SK-N-SH treated with all-trans-retinoic acid at 6 μM for 48 hours (cell line): ENCODE data around the gene ZMAT3.
"Not testable (repeated sequence)": the region's sequence is repeated elsewhere in the genome, so short reads cannot be mapped to it uniquely, and the experiment has no call there.

Experiments
- ATAC-seq: fragments of 200-7000 bp; cut with Tn5 transposase; 3 replicates; pipeline ENCODE4 v1.9.1; 2020; ENCODE audit warnings: mild to moderate bottlenecking, moderate library complexity
- BACH2 ChIP-seq: fragments of 250-450 bp; sonication (Bioruptor Pico); IDR thresholded peaks from 2 replicates; pipeline ENCODE4 v1.9.0; 2021; ENCODE audit warnings: mild to moderate bottlenecking, borderline replicate concordance
- CSDC2 ChIP-seq: fragments of 250-450 bp; sonication (Bioruptor Pico); IDR thresholded peaks from 2 replicates; pipeline ENCODE4 v1.5.0; 2020; ENCODE audit warnings: mild to moderate bottlenecking, moderate library complexity
- CSRNP3 ChIP-seq: fragments of 250-450 bp; sonication (Bioruptor Pico); IDR thresholded peaks from 2 replicates; pipeline ENCODE4 v1.5.1; 2021; ENCODE audit warnings: mild to moderate bottlenecking, moderate library complexity
- ESRRG ChIP-seq: fragments of 250-450 bp; sonication (Bioruptor Pico); IDR thresholded peaks from 2 replicates; pipeline ENCODE4 v1.6.1; 2021; ENCODE audit warnings: mild to moderate bottlenecking
- GLIS3 ChIP-seq: fragments of 250-450 bp; sonication (Bioruptor Pico); IDR thresholded peaks from 2 replicates; pipeline ENCODE4 v1.5.0; 2020; ENCODE audit warnings: mild to moderate bottlenecking, moderate library complexity
- ISL1 ChIP-seq: fragments of 250-450 bp; sonication (Bioruptor Pico); IDR thresholded peaks from 2 replicates; pipeline ENCODE4 v2.1.2; 2022; ENCODE audit warnings: mild to moderate bottlenecking, moderate library complexity
- OSR1 ChIP-seq: fragments of 250-450 bp; sonication (Bioruptor Pico); IDR thresholded peaks from 2 replicates; pipeline ENCODE4 v1.8.0; 2022; ENCODE audit warnings: moderate library complexity, mild to moderate bottlenecking, inconsistent platforms
- PATZ1 ChIP-seq: fragments of 250-450 bp; sonication (Bioruptor Pico); IDR thresholded peaks from 2 replicates; pipeline ENCODE4 v1.8.0; 2020; ENCODE audit warnings: mild to moderate bottlenecking, moderate library complexity, borderline replicate concordance
- PPARA ChIP-seq: fragments of 250-450 bp; sonication (Bioruptor Pico); IDR thresholded peaks from 2 replicates; pipeline ENCODE4 v1.5.0; 2020; ENCODE audit warnings: mild to moderate bottlenecking, borderline replicate concordance
- RARB ChIP-seq: fragments of 250-450 bp; sonication (Bioruptor Pico); IDR thresholded peaks from 2 replicates; pipeline ENCODE4 v1.8.0; 2021; ENCODE audit warnings: mild to moderate bottlenecking, moderate library complexity
- SNAI2 ChIP-seq: fragments of 250-450 bp; sonication (Bioruptor Pico); IDR thresholded peaks from 2 replicates; pipeline ENCODE4 v1.5.0; 2020; ENCODE audit warnings: mild to moderate bottlenecking, moderate library complexity
- TCF4 ChIP-seq: fragments of 250-450 bp; sonication (Bioruptor Pico); IDR thresholded peaks from 2 replicates; pipeline ENCODE4 v1.8.0; 2021; ENCODE audit warnings: mild to moderate bottlenecking, moderate library complexity, borderline replicate concordance
- TOX ChIP-seq: fragments of 250-450 bp; sonication (Bioruptor Pico); IDR thresholded peaks from 2 replicates; pipeline ENCODE4 v1.8.0; 2021; ENCODE audit warnings: mild to moderate bottlenecking, moderate library complexity, borderline replicate concordance
- TSHZ2 ChIP-seq: fragments of 250-450 bp; sonication (Bioruptor Pico); IDR thresholded peaks from 2 replicates; pipeline ENCODE4 v1.5.0; 2020; ENCODE audit warnings: mild to moderate bottlenecking, moderate library complexity
- ZC3H10 ChIP-seq: fragments of 250-450 bp; sonication (Bioruptor Pico); IDR thresholded peaks from 2 replicates; pipeline ENCODE4 v1.5.1; 2021; ENCODE audit warnings: mild to moderate bottlenecking, moderate library complexity
- ZFP3 ChIP-seq: fragments of 250-450 bp; sonication (Bioruptor Pico); IDR thresholded peaks from 2 replicates; pipeline ENCODE4 v1.5.0; 2020; ENCODE audit warnings: mild to moderate bottlenecking, moderate library complexity
- ZFP30 ChIP-seq: fragments of 450-650 bp; formaldehyde crosslinking; IDR thresholded peaks from 2 replicates; pipeline ENCODE4 v1.5.0; 2022; ENCODE audit warnings: mild to moderate bottlenecking, moderate library complexity
- ZNF565 ChIP-seq: fragments of 450-650 bp; formaldehyde crosslinking; conservative IDR thresholded peaks from 2 replicates; pipeline ENCODE4 v1.5.0; 2020; ENCODE audit warnings: low read depth, mild to moderate bottlenecking, moderate library complexity
- ZNF70 ChIP-seq: fragments of 450-650 bp; formaldehyde crosslinking; IDR thresholded peaks from 2 replicates; pipeline ENCODE4 v1.5.0; 2020; ENCODE audit warnings: mild to moderate bottlenecking, moderate library complexity
- ZNF8 ChIP-seq: fragments of 450-650 bp; formaldehyde crosslinking; IDR thresholded peaks from 2 replicates; pipeline ENCODE4 v1.5.0; 2020; ENCODE audit warnings: mild to moderate bottlenecking, moderate library complexity

Gene ZMAT3

GRCh38 chr3:179056326-179056725 is 15.3 kb downstream of the ZMAT3 start:
- no peak for TF ChIP-seq ZC3H10 (CRISPR knock-in tag)
- no peak for ATAC-seq

- not testable (repeated sequence) for ATAC-seq
These were observed 17.0 kb downstream of the ZMAT3 start for GRCh38 chr3:179054565-179054964.

GRCh38 chr3:179046497-179047353 is 24.9 kb downstream of the ZMAT3 start:
- no peak for TF ChIP-seq ZFP30 (CRISPR knock-in tag)
- no peak for TF ChIP-seq TSHZ2
- no peak for TF ChIP-seq TOX (CRISPR knock-in tag)
- TF ChIP-seq ZNF70 (CRISPR knock-in tag) = no peak
- TF ChIP-seq ESRRG (CRISPR knock-in tag) = no peak
- no peak for TF ChIP-seq CSDC2 (CRISPR knock-in tag)
- no peak for TF ChIP-seq GLIS3 (CRISPR knock-in tag)
- no peak for TF ChIP-seq SNAI2 (CRISPR knock-in tag)
- no peak for TF ChIP-seq TCF4 (CRISPR knock-in tag)
- no peak for TF ChIP-seq ZFP3
- TF ChIP-seq PPARA (CRISPR knock-in tag) = no peak
- no peak for TF ChIP-seq ZNF565 (CRISPR knock-in tag)
- TF ChIP-seq OSR1 = no peak
- no peak for TF ChIP-seq BACH2 (CRISPR knock-in tag)
- no peak for TF ChIP-seq CSRNP3 (CRISPR knock-in tag)
- TF ChIP-seq ZC3H10 (CRISPR knock-in tag) = no peak
- TF ChIP-seq, all 23 proteins: peak for 0
- no peak for ATAC-seq

- ATAC-seq = no peak
- TF ChIP-seq ZNF8 (CRISPR knock-in tag) = no peak
- no peak for TF ChIP-seq GLIS3 (CRISPR knock-in tag)
- TF ChIP-seq TOX (CRISPR knock-in tag) = no peak
- TF ChIP-seq ISL1 (CRISPR knock-in tag) = no peak
- no peak for TF ChIP-seq TCF4 (CRISPR knock-in tag)
- no peak for TF ChIP-seq RARB (CRISPR knock-in tag)
- no peak for TF ChIP-seq ZNF70 (CRISPR knock-in tag)
- TF ChIP-seq CSRNP3 (CRISPR knock-in tag) = no peak
- no peak for TF ChIP-seq SNAI2 (CRISPR knock-in tag)
- no peak for TF ChIP-seq PPARA (CRISPR knock-in tag)
- no peak for TF ChIP-seq ZNF565 (CRISPR knock-in tag)
- no peak for TF ChIP-seq OSR1
- no peak for TF ChIP-seq PATZ1 (CRISPR knock-in tag)
These were observed 25.7 kb downstream of the ZMAT3 start for GRCh38 chr3:179045719-179046402.

GRCh38 chr3:179038899-179039251 is 32.7 kb downstream of the ZMAT3 start:
- ATAC-seq = not testable (repeated sequence)
